GM19043 (cell line): ENCODE measurements around the gene KCNK3.

Experiments used
- ATAC-seq: cut with Tn5 transposase; IDR thresholded peaks from one replicate; pipeline ENCODE4 v1.9.1; 2021; ENCODE audit warnings: low read depth; ENCODE audit not compliant: unreplicated experiment

Gene KCNK3

DNA sequence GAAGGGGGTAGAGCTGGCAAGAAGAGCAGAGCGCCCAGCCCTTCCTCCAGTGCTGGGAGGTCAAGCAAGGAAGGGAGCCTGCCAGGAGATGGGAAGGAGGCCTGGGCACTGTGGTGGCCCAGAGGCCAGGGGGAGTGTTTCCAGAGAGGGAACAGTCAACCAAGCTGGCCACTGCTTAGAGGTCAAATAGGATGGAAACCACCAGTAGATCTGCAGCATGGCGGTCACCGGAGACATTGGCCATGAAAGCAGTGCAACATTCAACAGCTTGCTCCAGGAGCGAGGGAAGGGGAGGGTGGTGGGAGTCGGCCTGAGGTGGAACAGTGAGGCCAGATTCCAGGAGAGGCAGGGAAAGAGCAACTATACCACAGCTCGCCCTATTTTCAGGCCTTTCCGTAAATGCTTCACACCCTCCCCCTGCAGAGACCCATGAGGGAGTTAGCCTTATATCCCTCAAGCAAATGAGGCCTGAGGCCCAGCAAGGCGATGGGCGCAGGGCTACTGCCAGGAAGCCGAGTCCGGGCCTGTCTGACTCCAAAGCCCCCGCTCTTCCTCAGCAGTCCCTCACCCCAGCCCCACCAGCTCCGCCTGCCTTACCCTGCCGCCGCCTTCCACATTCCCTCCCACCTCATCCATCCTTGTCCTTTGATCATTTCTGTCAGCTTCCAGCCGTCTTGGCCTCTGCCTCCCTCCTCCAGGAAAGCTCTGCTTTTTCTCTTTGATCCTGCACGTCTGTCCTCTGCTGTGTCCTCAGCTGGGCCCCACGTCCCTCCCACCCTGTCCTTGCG is 17.0 kb downstream of the KCNK3 start:
- no peak for ATAC-seq

DNA sequence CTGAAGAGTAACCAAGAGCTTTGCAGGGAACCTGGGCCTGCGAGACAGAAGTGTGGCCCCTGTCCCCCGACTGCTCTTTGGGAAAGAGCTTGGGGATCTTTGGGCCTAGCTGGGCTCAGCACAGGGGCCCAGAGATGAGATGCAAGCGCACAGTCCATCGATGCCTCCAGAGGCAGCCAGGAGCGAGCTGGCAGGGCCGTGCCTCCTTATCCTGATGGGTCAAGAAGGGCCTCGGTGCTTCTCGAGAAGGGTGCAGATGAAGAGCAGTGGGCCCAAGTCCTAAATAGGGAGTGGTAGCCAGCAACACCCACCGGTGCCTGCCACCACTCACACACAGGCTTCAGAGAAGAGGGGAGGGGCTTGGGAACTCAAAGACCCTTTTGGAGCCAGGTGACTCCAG is 17.6 kb downstream of the KCNK3 start:
- ATAC-seq = no peak

DNA sequence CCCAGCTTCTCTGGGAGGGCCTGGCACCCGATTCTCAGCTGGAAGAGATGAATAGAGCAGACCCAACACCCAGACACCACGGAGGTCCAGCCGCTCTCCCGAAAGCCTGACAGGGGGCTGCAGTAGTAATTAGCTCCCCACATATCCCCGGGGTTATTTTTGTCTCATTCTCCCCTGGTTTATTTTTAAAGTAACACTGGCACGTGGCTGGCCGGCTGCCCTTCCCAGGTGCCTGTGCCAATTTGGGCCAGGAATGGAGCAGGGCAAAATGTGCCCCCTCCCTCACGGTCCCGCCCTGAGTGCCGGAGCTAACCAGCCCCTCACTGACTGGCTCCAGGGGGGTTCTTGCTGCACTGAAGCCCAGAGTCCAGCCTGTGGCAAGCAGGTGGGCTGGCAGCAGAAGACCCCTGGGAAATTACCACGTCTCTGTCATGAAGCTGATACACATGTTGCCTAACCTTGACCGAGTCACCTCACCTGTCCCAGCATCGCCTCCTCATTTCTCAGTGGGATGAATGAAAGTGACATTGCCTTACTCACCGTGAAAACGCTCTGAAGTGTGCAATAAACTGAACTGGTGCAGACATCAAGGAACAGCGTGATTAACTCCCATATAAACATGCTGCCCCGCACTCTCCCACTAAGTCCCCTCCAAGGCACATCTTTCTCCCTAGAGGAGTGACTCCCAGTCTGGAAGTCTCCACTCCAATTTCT is 18.4 kb downstream of the KCNK3 start:
- no peak for ATAC-seq

DNA sequence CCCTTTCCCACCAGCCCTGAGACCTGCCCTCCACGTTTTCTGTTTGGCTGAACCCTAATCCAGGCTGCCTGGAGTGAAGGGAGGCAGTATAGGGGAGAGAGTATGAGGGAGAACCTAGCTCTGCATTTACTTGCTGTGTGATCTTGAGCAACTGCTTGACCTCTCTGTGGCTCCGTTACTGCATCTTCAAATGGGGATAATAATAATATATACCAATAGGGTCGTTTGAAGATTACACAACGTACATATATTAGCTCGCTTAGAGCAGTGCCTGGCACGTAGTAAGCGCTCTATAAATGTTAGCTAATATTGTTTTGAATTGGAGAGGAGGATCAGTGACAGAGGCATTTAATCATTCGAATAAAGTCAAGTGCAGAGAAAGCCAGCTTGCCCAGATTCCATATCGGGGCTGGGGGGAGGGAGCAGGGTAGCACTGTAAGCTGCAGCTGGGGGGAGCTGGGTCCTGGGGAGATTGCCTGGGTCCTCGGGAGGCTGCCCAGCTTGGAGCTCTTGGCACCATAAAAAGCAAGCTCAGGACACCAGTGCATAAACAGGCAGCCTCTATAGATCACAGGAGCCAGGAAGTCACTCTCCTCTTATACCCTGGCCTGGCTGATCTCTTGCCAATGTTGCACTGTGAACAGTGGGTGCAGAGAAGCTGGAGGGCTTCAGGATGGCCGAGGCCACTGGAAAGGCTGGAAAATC is 19.1 kb downstream of the KCNK3 start:
- ATAC-seq = no peak

DNA sequence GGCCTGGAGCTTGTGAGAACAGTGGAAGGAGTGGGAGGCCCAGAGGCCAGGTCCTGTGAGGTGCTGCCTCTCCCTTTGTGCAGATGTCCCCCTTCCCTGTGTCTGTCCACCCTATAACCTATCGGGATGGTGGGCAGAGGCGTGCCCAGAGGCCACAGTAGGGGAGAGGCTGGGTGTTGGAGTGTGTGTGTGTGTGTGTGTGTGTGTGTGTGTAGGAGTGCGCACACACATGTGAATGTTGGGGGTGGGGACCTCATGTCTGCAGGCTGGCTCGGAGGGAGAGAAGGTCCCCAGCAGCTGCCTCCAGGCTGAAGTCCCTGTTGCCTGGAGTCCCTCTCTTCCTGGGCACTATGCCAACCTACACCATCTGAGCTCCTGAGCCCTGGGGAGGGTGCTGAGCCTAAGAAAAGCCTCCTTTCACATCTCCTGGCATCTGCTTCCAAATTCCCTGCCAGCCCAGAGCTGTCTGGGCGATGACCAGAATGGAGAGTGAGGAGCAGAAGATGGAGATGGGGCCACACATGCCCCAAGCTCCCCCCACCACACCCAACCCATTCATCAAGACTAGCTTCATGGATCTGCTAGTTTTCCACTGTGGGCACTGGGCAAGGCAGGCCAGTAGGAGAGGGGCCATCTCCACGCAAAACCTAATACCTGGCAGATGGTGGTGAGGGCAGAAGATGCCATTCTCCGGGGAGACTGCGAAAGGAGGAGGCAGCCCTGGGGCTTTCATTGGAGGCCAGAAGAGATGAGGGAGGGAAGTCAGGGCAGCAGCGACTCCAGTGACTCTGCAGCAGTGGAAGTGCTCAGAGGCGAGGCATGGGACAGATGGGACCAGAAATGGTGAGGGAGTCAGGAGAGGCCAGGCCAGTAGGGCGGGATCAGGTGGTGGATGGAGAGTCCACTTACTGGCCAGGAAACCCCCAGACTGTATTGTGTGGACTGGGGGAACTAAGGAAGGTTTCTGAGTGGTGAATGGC is 20.3 kb downstream of the KCNK3 start:
- no peak for ATAC-seq

DNA sequence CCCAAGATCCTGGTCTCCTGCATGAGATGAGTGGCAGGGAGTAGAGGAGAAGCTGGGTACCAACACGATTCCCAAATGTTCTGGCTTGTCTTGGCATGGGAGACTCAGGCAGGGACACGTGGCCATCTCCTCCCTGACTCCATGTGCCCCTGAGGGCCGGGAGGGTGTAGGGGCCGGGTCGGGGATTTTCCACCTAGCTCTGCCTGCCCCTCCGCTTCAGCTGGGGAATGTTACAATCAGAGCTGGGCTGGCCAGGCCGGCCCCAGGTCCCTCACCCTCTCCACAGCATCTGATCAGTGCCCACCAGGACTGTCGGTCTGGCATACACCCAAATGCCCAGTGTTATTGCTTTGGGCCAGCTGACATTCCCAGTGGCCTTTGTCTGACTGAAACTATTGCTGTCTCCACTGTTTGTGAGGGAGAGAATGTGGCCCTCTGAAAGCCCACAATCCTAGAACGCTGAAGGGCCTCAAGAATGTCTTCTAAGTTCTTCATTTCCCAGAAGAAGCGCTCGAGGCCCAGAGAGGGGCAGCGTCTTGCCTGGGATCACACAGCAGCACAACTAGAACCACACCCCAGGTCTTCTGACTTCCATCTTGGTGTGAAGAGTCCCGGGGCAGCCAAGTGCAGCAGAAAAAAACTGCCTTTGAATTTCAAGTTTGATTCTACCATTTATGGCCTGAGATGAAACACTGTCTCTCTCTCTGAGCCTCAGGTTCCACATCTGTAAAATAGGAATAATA is 23.2 kb downstream of the KCNK3 start:
- no peak for ATAC-seq

DNA sequence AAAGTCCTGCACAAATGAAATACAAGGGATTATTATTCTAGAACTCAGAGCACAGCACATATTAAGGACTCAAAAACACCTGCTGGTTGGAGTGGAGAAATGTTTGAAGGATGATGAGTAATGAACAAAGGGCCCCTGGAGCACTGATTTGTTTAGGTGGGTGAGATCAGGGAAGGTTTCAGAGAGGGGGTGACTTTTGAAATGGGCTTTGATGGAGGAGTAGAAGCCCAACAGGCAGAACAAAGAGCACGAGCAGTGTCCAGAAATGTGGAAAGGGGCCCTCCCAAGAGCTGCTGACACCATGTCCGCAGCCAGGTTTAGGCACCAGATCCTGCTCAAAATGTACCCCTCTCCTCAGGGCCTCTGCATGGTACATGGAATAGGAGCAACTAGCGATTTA is 23.8 kb downstream of the KCNK3 start:
- no peak for ATAC-seq

DNA sequence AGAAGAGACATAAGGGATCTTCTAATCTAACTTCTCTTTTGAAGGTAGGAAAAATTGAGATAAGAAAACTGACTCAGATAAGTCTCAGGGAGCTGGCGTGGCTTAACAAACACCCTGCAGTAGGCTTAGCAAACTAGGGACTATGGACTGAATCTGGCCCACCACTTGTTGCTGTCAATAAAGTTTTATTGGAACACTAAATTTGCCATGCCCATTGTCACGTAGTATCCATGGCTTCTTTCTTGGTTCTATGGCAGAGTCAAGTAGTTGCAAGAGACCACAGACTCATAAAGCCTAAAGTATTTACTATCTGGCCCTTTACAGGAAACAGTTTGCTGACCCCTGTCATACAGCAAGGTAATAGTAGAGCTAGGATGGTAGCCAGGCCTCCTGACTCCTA is 24.2 kb downstream of the KCNK3 start:
- no peak for ATAC-seq

DNA sequence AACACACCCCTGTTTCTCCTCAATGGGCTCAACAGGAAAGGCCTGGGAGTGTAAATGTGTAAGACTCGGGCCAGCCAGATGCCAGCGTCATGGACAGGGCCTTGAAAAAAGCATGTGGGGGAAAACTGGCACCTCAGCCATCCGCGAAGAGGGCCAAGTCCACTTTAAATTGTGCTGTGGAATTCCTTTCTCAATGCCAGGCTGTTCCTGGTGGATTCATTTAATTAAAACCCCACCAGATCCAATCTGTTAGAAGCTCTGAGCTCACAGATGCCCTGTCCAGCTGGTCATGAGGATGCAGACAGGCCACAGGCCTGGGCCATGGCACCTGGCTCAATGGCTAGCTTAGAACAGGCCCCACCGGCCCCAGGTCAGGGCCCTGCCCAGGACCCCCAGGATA is 24.8 kb downstream of the KCNK3 start:
- no peak for ATAC-seq

DNA sequence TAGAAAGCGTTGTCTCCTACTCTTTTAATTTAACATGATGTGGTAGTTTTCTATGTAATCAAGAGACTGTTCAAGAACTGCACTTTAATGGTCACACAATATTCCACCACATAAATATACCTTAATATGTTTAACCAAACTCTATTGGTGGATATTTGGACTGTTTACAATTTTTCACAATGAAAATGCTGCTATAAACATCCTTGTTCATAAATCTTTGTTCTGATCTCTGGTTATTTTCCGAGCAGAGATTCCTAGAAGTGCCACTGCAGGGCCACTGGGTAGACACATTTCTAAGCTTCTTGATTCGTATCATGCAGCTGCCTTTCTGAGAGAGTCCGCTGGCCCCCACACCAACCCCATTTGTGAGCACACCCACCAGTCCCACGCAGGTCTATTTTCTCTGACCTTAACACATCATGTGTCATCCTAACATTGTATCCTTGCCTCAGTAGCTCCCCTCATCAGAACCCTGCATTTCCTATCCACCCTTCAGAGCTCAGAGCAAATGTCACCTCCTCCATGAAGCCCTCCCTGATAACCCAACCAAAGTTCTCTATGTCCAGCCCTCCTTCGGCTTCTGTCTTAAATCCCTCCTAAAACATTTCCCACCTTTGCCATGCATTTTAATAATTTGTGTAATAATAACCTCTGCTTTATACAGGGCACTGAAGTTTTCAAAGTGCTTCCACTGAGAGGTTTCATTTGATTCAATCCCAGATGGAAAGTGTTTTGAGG is 26.6 kb downstream of the KCNK3 start:
- ATAC-seq = no peak

DNA sequence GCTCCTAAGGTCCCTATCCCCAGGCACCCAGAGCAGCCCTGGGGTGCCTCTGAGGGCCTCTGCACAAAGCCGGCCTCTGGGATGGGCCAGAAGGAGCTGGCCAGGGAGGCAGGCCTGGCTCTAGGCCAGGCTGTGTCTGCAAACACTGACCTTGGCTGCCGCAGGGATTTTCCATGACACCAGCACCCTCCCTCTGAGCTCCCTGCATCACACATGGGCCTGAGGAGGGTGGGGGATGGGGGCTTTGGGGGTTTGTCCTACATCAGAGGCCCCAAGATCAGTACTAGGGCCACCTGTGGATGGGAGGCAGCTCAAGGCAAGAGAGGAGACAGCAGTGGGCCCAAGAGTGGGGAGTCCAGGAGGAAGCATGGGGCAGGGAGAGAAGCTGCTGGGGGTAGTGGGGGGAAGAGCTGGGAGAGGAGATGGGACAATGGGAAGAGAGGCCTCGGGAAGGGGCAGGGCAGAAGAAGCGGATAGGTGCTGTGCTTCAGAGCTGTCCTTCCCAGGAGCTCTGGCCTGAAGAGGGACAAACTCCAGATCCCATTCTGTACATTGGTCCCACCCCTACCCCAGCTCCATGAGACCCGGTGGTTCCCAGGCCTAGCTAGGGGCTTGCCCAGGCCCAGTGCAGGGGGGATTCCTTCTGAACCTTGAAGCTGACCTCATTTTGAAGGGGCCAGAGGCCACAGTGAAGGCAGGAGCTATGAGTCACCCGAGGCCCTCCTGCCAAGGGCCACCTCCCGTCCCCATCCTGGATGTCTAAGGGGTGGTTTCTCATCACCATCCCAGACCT is 28.0 kb downstream of the KCNK3 start:
- no peak for ATAC-seq

DNA sequence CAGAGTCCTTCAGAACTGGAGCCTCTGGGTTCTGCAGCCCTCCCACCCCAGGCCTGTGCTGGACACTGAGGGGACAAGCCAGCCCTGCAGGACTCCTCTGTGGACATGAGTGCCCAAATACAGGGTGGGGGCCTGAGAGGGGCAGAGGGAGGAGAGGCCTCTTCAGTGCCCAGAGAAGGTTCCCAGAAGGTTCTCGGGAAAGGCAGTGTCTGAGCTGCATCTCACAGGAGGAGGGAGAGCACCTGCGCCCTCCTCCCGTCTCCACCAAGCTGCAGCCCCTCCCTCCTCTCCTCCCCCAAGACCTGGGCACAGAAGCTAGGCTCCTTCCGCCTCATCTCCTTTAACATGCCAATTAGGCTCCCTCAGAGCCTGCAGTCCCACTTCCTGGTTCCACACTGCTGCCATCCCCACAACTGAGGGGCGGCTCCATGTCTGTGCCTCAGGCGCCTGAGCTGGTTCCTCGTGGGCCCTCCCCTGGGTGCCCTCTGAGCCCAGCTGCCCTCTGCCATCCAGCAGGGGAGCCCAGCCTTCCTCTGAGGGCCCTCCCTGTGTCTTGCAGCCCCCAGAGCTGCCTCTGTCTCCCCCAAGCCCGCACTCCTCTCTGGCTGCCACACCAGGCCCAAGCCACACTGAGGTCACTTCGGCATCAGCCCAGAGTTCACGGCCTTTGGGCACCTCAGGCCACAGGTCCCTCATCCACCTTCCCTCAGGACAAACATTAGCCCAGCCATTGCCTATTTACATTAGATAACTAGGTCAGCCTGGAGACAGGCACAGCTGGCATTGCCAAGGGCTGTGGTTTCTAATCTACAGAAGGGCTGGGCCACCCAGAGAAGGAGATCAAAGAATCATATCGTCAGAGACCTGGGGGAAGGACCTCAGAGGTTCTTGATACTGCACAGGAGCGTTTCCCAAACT is 28.9 kb downstream of the KCNK3 start:
- ATAC-seq = no peak

DNA sequence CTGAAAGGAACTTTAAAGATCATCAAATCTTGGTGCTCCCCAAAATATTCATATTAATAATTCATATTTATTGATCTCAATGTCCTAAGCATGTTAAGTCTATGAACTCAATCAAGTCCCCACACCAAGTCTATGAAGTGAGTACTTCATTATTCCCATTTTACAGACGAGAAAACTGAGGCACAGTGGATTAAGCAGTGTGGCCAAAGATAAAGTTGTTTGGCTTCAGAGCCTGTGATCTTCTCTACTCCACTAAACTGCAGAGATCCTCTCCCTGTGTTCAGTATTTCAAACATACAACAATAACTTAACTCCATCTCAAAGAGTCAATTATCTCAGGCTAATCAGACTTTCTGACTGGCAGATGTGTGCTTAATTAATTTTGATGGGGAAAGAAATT is 29.8 kb downstream of the KCNK3 start:
- no peak for ATAC-seq

DNA sequence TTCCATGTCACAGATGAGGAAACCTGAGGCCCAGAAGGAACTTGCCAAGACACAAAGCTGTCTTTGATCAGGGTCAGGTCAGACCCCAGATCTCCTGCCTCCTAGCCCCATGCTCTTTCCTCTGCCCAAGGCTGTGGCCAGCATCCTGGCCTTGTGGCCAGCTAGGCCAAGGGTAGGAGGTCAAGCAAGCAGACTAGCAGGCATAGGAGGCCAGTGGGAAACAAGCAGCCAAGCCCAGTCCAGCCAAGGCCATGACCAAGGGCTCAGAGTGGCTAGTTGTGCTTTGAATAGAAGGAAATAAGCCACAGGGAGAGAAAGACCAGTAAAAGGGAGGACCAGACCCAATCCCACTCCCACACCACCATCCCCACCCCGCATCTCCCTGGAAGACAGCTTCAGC is 30.4 kb downstream of the KCNK3 start:
- no peak for ATAC-seq

DNA sequence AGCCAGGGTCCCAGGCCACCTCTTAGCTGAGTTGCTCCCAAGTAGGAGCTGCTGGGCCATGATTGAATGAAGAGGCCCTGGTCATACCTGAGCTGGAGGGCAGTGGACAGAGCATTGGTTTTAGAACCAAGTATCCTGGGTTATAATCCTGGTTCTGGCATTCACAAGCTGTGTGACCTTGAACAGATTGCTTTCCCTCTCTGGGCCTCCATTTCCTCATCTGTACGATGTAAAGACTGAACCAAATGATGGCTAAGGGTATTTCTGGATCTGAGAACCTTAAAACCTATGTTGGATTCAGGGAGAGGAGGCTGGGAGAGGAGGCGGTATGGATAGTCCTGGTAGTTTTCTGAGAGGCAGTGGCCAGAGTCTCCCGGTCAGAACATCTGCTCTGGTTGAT is 31.0 kb downstream of the KCNK3 start:
- ATAC-seq = no peak

DNA sequence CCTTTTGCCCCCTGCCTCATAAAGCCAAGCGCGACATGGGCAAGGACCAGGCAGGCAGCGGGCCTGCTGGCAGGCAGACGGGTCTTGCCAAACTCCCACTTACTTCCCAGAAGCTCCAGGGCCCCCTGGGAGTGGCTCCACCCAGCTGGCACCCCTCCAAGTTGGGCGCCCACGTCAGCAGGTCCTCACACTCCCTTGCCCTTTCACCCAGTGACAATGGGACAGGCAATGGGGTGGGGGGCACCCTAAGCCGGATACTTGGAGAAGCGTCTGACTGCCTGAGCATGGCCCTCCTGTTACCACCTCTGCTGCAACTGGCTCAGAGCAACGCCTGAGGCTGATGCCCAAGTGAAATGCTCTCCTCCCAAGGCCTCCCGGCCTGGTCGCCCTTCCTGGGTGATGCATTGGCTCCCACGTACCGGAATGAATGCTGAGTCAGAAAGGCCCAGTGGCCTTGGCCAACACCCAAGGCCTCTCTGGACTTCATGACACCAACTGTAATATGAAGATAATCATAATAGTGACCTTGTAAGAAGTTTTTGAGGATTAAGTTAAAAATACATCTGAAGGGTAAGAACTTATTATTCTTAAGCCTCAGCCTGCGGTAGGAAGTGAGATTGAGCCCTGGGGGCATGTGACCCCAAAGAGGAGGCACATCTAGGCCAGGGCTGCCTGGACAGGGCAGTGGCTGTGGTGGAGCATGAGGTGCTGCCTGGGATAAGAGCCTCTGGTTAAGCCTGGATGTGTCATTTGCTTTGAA is 31.6 kb downstream of the KCNK3 start:
- ATAC-seq = no peak
